SK-N-SH (cell line): ENCODE data around the gene C4BPB.

ENCODE experiments used
- CTCF ChIP-seq: fragments of 200-600 bp; sonication (generic); IDR thresholded peaks from 2 replicates; pipeline ENCODE4 v1.6.1; 2017; ENCODE audit warnings: antibody characterized with exemption, mild to moderate bottlenecking, moderate library complexity
- EP300 ChIP-seq, 2 experiments: IDR thresholded peaks; 2 replicates each; pipeline versions ENCODE4 v1.4.0 to v1.6.1; 2012; ENCODE audit warnings: borderline replicate concordance in 1 of 2, low read depth in 1 of 2, low read length in 1 of 2
- FOXM1 ChIP-seq: IDR thresholded peaks from 2 replicates; pipeline ENCODE4 v1.4.0; 2012; ENCODE audit warnings: low read depth, mild to moderate bottlenecking
- GABPA ChIP-seq: IDR thresholded peaks from 2 replicates; pipeline ENCODE4 v1.4.0; 2012; ENCODE audit warnings: low read depth, mild to moderate bottlenecking
- JUND ChIP-seq: IDR thresholded peaks from 2 replicates; pipeline ENCODE4 v1.4.0; 2012
- PBX3 ChIP-seq: IDR thresholded peaks from 2 replicates; pipeline ENCODE4; 2012
- POLR2AphosphoS5 ChIP-seq: IDR thresholded peaks from 2 replicates; pipeline ENCODE4 v1.6.1; 2012; ENCODE audit warnings: low read depth, low read length
- REST ChIP-seq: IDR thresholded peaks from 2 replicates; pipeline ENCODE4 v1.6.1; 2012; ENCODE audit warnings: mild to moderate bottlenecking, low read depth, low read length, moderate library complexity
- TCF12 ChIP-seq: IDR thresholded peaks from 2 replicates; pipeline ENCODE4 v1.4.0; 2012
- YY1 ChIP-seq: IDR thresholded peaks from 2 replicates; pipeline ENCODE4 v1.4.0; 2012; ENCODE audit warnings: low read depth, mild to moderate bottlenecking
- ZBTB33 ChIP-seq: IDR thresholded peaks from 2 replicates; pipeline ENCODE4 v1.4.0; 2012; ENCODE audit warnings: low read depth, borderline replicate concordance

- TF ChIP-seq REST (no peak), CTCF (no peak), POLR2AphosphoS5 (no peak), PBX3 (no peak), GABPA (no peak), YY1 (no peak), ZBTB33 (no peak), FOXM1 (no peak), EP300 (IDR thresholded peaks at IDR 0.05; ENCODE audit: borderline replicate concordance in 1 of 2, low read depth in 1 of 2, low read length in 1 of 2) (no peak), JUND (no peak), TCF12 (no peak)
These were observed 42.5 kb downstream of the C4BPB start for GRCh38 chr1:207131163-207131562.
